ENCODE measurements around the gene ZNF561.

GRCh38 chr19:9641810-9642209 is 20.8 kb upstream of the ZNF561 start:
- TF ChIP-seq POLR2A (IDR thresholded peaks at IDR 0.05; ENCODE audit: low read length) (no peak), GATA1 (IDR thresholded peaks at IDR 0.05; ENCODE audit: low read depth, low read length) (no peak)
